PFSK-1 (cell line): Measurements from ENCODE around the gene ACTN4.

Source experiments
- FOXP2 ChIP-seq: optimal IDR thresholded peaks from 2 replicates; pipeline ENCODE3; 2011; ENCODE audit warnings: borderline replicate concordance, control low read depth, inconsistent platforms; ENCODE audit not compliant: insufficient read depth; ENCODE audit errors: extremely low read length, extremely low read depth
- POLR2AphosphoS5 ChIP-seq: IDR thresholded peaks from 2 replicates; pipeline ENCODE4 v1.6.1; 2012; ENCODE audit warnings: low read depth, mild to moderate bottlenecking, control low read depth, low read length, moderate library complexity
- SIN3A ChIP-seq: IDR thresholded peaks from 2 replicates; pipeline ENCODE4 v1.6.1; 2012; ENCODE audit warnings: mild to moderate bottlenecking, low read length, moderate library complexity, borderline replicate concordance; ENCODE audit not compliant: insufficient read depth
- TAF1 ChIP-seq: IDR thresholded peaks from 2 replicates; pipeline ENCODE4 v1.6.1; 2012; ENCODE audit warnings: low read length, control low read depth, borderline replicate concordance; ENCODE audit not compliant: insufficient read depth
- TF ChIP-seq, protein P1 (sequence below), 2 experiments: IDR thresholded peaks; 2 replicates each; pipeline versions ENCODE4 v1.6.1 to v1.8.0; 2011 to 2012; ENCODE audit warnings: low read depth in 2 of 2, low read length in 2 of 2, control low read depth in 1 of 2, inconsistent platforms in 1 of 2, mild to moderate bottlenecking in 1 of 2, moderate library complexity in 1 of 2; ENCODE audit not compliant: insufficient read depth in 1 of 2

DNA sequence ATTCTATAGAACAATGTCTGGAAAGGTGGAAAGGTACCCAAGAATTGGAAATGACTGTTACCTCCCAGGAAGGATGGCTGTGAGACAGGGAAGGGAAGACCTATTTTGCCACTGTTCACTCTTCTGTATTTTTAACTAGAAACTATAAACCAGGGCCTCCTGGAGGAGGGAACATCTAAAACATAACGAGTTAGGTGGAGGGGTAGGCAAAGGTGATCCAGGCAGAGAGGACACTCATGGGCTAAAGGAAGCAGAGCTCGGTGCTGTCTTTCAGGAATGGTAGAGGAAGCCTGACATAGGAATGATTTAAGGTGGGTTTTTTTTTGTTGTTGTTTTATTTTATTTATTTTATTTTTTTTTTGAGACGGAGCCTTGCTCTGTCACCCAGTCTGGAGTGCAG, 22.6 kb upstream of the ACTN4 start:
- TF ChIP-seq POLR2AphosphoS5 (no peak), TAF1 (no peak), SIN3A (no peak), FOXP2 (no peak)
- TF ChIP-seq, protein P1, sequence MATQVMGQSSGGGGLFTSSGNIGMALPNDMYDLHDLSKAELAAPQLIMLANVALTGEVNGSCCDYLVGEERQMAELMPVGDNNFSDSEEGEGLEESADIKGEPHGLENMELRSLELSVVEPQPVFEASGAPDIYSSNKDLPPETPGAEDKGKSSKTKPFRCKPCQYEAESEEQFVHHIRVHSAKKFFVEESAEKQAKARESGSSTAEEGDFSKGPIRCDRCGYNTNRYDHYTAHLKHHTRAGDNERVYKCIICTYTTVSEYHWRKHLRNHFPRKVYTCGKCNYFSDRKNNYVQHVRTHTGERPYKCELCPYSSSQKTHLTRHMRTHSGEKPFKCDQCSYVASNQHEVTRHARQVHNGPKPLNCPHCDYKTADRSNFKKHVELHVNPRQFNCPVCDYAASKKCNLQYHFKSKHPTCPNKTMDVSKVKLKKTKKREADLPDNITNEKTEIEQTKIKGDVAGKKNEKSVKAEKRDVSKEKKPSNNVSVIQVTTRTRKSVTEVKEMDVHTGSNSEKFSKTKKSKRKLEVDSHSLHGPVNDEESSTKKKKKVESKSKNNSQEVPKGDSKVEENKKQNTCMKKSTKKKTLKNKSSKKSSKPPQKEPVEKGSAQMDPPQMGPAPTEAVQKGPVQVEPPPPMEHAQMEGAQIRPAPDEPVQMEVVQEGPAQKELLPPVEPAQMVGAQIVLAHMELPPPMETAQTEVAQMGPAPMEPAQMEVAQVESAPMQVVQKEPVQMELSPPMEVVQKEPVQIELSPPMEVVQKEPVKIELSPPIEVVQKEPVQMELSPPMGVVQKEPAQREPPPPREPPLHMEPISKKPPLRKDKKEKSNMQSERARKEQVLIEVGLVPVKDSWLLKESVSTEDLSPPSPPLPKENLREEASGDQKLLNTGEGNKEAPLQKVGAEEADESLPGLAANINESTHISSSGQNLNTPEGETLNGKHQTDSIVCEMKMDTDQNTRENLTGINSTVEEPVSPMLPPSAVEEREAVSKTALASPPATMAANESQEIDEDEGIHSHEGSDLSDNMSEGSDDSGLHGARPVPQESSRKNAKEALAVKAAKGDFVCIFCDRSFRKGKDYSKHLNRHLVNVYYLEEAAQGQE (IDR thresholded peaks at IDR 0.05; ENCODE audit: insufficient read depth in 1 of 2, low read depth in 2 of 2, low read length in 2 of 2) = no peak
